Measurements from ENCODE around the gene SP5. TPM values are rescaled to one million over a fixed set of nuclear protein-coding genes. Genes with fewer than 3 reads are reported as not detected.

Gene SP5
- total and polyA plus RNA-seq, 12 donors, result 0.16 to 9.2 (median 2.8) TPM

GRCh38 chr2:170766693-170767092 is 51.6 kb downstream of the SP5 start:
- H3K36me3 ChIP-seq (replicated peaks in 1 of 2), result no peaks in the 10 kb centered on the region
- no peaks in the 10 kb centered on the region for H3K27me3 ChIP-seq
- WGBS, 4 donors, result 55 to 64% (median 61%) methylated on average over 4 of the region's 4 CpGs
- peaks cover 0 to 6% of the 10 kb centered on the region in 2 donors for H3K4me1 ChIP-seq (replicated peaks in 1 of 2)
- H3K4me3 ChIP-seq, result no peak overlapping the region
- no peak for TF ChIP-seq POLR2A (IDR thresholded peaks at IDR 0.05)
- no peak for TF ChIP-seq CTCF (IDR thresholded peaks at IDR 0.05)
- intact Hi-C loops (cut with DNase I), result no loop called here
- DNase-seq, result no peak
- no peak overlapping the region for H3K27ac ChIP-seq
- H3K9me3 ChIP-seq (replicated peaks in 1 of 3), result no peaks in the 10 kb centered on the region

Small RNA genes within 50 kb of the gene (small RNA-seq; reads per million reads assigned to genes)
- gene RF02271, result 0 reads per million in 2 donors

Other genes with a start within 250 kb of the SP5 start
- gene ERICH2, start 55.0 kb downstream of the SP5 start, total RNA-seq, result under 1 TPM in 3 of 9 donors, not detected in 6; 0.39 to 0.72 (median 0.57) TPM
- gene ERICH2, start 55.0 kb downstream of the SP5 start, polyA plus RNA-seq, result 1 to 10 TPM; 1.2 to 1.7 (median 1.5) TPM
- gene GAD1, start 101.5 kb downstream of the SP5 start, total RNA-seq, result 10 to 100 TPM in 1 of 9 donors, 1 to 10 TPM in 8; 1.5 to 13.5 (median 6.3) TPM
- 10 to 100 TPM in 1 of 3 donors, 1 to 10 TPM in 2; 2.0 to 18.3 (median 9.9) TPM for gene GAD1, start 101.5 kb downstream of the SP5 start, polyA plus RNA-seq
- gene GORASP2, start 213.9 kb downstream of the SP5 start, total RNA-seq, result 100 to 1,000 TPM in 2 of 9 donors, 10 to 100 TPM in 7; 47.1 to 138 (median 87.9) TPM
- 100 to 1,000 TPM in 1 of 3 donors, 10 to 100 TPM in 2; 25.6 to 201 (median 30.2) TPM for gene GORASP2, start 213.9 kb downstream of the SP5 start, polyA plus RNA-seq